IPS-NIHi7 (cell line): ENCODE data around the gene ATP13A1.

Source experiments
- DNase-seq: peaks from one replicate; pipeline ENCODE4 v3.0.0; 2012; ENCODE audit warnings: mixed read lengths; ENCODE audit errors: extremely low spot score

ATP13A1 gene

GRCh38 chr19:19662871-19663255 lies 613 bp downstream of the ATP13A1 start:
- no peak for DNase-seq

GRCh38 chr19:19662344-19662743 lies 1.1 kb downstream of the ATP13A1 start:
- no peak for DNase-seq

- DNase-seq = peak; percentile 16
These were observed 1.7 kb downstream of the ATP13A1 start for GRCh38 chr19:19661675-19662251.

- no peak for DNase-seq
These were observed 2.3 kb downstream of the ATP13A1 start for GRCh38 chr19:19661141-19661674.

- no peak for DNase-seq
These were observed 3.7 kb downstream of the ATP13A1 start for GRCh38 chr19:19659646-19660245.

GRCh38 chr19:19657397-19657783 lies 6.1 kb downstream of the ATP13A1 start:
- no peak for DNase-seq

GRCh38 chr19:19656451-19657396 lies 6.8 kb downstream of the ATP13A1 start:
- DNase-seq = no peak

- no peak for DNase-seq
These were observed 7.7 kb downstream of the ATP13A1 start for GRCh38 chr19:19655641-19656343.

- no peak for DNase-seq
These were observed 8.4 kb downstream of the ATP13A1 start for GRCh38 chr19:19655051-19655594.

- no peak for DNase-seq
These were observed 9.0 kb downstream of the ATP13A1 start for GRCh38 chr19:19654441-19654840.

GRCh38 chr19:19653597-19654147 lies 9.8 kb downstream of the ATP13A1 start:
- DNase-seq = no peak

GRCh38 chr19:19652482-19653295 lies 10.8 kb downstream of the ATP13A1 start:
- no peak for DNase-seq

GRCh38 chr19:19651076-19651475 lies 12.4 kb downstream of the ATP13A1 start:
- DNase-seq = no peak

GRCh38 chr19:19650331-19650730 lies 13.1 kb downstream of the ATP13A1 start:
- DNase-seq = no peak

- no peak for DNase-seq
These were observed 13.9 kb downstream of the ATP13A1 start for GRCh38 chr19:19649580-19649995.

- no peak for DNase-seq
These were observed 14.3 kb downstream of the ATP13A1 start for GRCh38 chr19:19649155-19649554.

- no peak for DNase-seq
These were observed 16.2 kb downstream of the ATP13A1 start for GRCh38 chr19:19647037-19647835.

GRCh38 chr19:19645233-19645870 lies 18.1 kb downstream of the ATP13A1 start:
- DNase-seq = no peak

- DNase-seq = no peak
These were observed 19.5 kb downstream of the ATP13A1 start for GRCh38 chr19:19644054-19644388.
